Stimulated activated CD4-positive, alpha-beta T cell treated with anti-CD3 and anti-CD28 coated beads, TNF-alpha, amount 100 ng/mL, for 1 hour (primary cell): ENCODE measurements around the gene ZNF462.

Source experiments
- DNase-seq, 3 donors: peaks; one replicate each; pipeline ENCODE4 v3.0.0-alpha.2; 2020; ENCODE audit warnings: low read depth in 3 of 3, low spot score in 1 of 3

The ZNF462 gene

GRCh38 chr9:107054146-107054545 is 191.2 kb downstream of the ZNF462 start:
- no peak for DNase-seq

GRCh38 chr9:107059220-107059619 is 196.3 kb downstream of the ZNF462 start:
- no peak for DNase-seq

- DNase-seq = no peak
Observed at GRCh38 chr9:107060062-107060461, 197.1 kb downstream of the ZNF462 start.
